ENCODE data around the gene BHLHE23.

GRCh38 chr20:63047946-63048345 is 41.2 kb upstream of the BHLHE23 start:
- no peak for TF ChIP-seq POLR2A (IDR thresholded peaks at IDR 0.05)
- TF ChIP-seq CTCF (IDR thresholded peaks at IDR 0.05), result no peak

All from thyroid gland (tissue), 4 donors.